Measurements from ENCODE around the gene ACVR1. TPM values are rescaled to one million over a fixed set of nuclear protein-coding genes. Genes with fewer than 3 reads are reported as not detected.

ACVR1 gene
- total and polyA plus RNA-seq, 3 experiments from 2014 or later: 9.5 to 18.3 (median 14.8) TPM

- no peak overlapping the region for H3K4me3 Mint-ChIP-seq
Observed at GRCh38 chr2:157808421-157808820, 67.7 kb downstream of the ACVR1 start.

GRCh38 chr2:157806426-157807077 is 69.6 kb downstream of the ACVR1 start:
- Mint-ChIP-seq H3K27me3 (no peaks in the 10 kb centered on the region), H3K27ac (no peak overlapping the region), H3K36me3 (peaks cover 15 to 23% (median 22%) of the 10 kb centered on the region in 3 donors), H3K9me3 (no peaks in the 10 kb centered on the region), H3K4me3 (no peak overlapping the region), H3K4me1 (peaks cover 4 to 27% (median 10%) of the 10 kb centered on the region in 3 donors)
- no peak for DNase-seq
- Histone ChIP-seq H3K4me1 (ENCODE audit: insufficient read depth, low read length) (no peaks in the 10 kb centered on the region), H3K4me3 (ENCODE audit: low read length) (no peak overlapping the region), H3K9me3 (ENCODE audit: low read length) (no peaks in the 10 kb centered on the region), H3K27ac (ENCODE audit: low read depth, low read length) (no peak overlapping the region), H3K27me3 (ENCODE audit: insufficient read depth, low read length, poor library complexity, severe bottlenecking) (no peaks in the 10 kb centered on the region), H3K36me3 (ENCODE audit: insufficient read depth, low read length) (no peaks in the 10 kb centered on the region)
- ChIA-PET POLR2A (no interaction called here), CTCF (no interaction called here)

More at GRCh38 chr2:157808421-157808820, 67.7 kb downstream of the ACVR1 start:
- H3K36me3 Mint-ChIP-seq: peaks cover 21 to 32% (median 23%) of the 10 kb centered on the region in 3 donors
- Histone ChIP-seq H3K4me3 (ENCODE audit: low read length) (no peak overlapping the region), H3K27me3 (ENCODE audit: insufficient read depth, low read length, poor library complexity, severe bottlenecking) (no peaks in the 10 kb centered on the region), H3K36me3 (ENCODE audit: insufficient read depth, low read length) (no peaks in the 10 kb centered on the region), H3K4me1 (ENCODE audit: insufficient read depth, low read length) (no peaks in the 10 kb centered on the region), H3K27ac (ENCODE audit: low read depth, low read length) (no peak overlapping the region), H3K9me3 (ENCODE audit: low read length) (no peaks in the 10 kb centered on the region)
- DNase-seq: no peak
- no peaks in the 10 kb centered on the region for H3K27me3 Mint-ChIP-seq
- H3K9me3 Mint-ChIP-seq: no peaks in the 10 kb centered on the region
- POLR2A ChIA-PET: no interaction called here
- CTCF ChIA-PET: no interaction called here
- H3K27ac Mint-ChIP-seq: no peak overlapping the region
- H3K4me1 Mint-ChIP-seq: peaks cover 4 to 30% (median 12%) of the 10 kb centered on the region in 3 donors

- no peak overlapping the region for H3K27ac Mint-ChIP-seq
- DNase-seq: no peak
- H3K9me3 Mint-ChIP-seq: no peaks in the 10 kb centered on the region
- Histone ChIP-seq H3K27ac (ENCODE audit: low read depth, low read length) (no peak overlapping the region), H3K4me1 (ENCODE audit: insufficient read depth, low read length) (no peaks in the 10 kb centered on the region), H3K27me3 (ENCODE audit: insufficient read depth, low read length, poor library complexity, severe bottlenecking) (no peaks in the 10 kb centered on the region), H3K9me3 (ENCODE audit: low read length) (no peaks in the 10 kb centered on the region), H3K36me3 (ENCODE audit: insufficient read depth, low read length) (no peaks in the 10 kb centered on the region), H3K4me3 (ENCODE audit: low read length) (no peak overlapping the region)
- H3K36me3 Mint-ChIP-seq: peaks cover 16 to 23% (median 17%) of the 10 kb centered on the region in 3 donors
- no peaks in the 10 kb centered on the region for H3K27me3 Mint-ChIP-seq
- CTCF ChIA-PET: no interaction called here
- H3K4me1 Mint-ChIP-seq: peaks cover 2 to 20% (median 2%) of the 10 kb centered on the region in 3 donors
- POLR2A ChIA-PET: no interaction called here
- H3K4me3 Mint-ChIP-seq: no peak overlapping the region
Observed at GRCh38 chr2:157805519-157805918, 70.6 kb downstream of the ACVR1 start.

GRCh38 chr2:157804355-157804754 is 71.8 kb downstream of the ACVR1 start:
- Mint-ChIP-seq H3K36me3 (peaks cover 17 to 22% (median 19%) of the 10 kb centered on the region in 3 donors), H3K27me3 (no peaks in the 10 kb centered on the region), H3K4me1 (peaks cover 0 to 15% (median 2%) of the 10 kb centered on the region in 3 donors), H3K4me3 (no peak overlapping the region), H3K27ac (no peak overlapping the region), H3K9me3 (no peaks in the 10 kb centered on the region)
- POLR2A ChIA-PET: no interaction called here
- Histone ChIP-seq H3K4me3 (ENCODE audit: low read length) (no peak overlapping the region), H3K4me1 (ENCODE audit: insufficient read depth, low read length) (no peaks in the 10 kb centered on the region), H3K36me3 (ENCODE audit: insufficient read depth, low read length) (no peaks in the 10 kb centered on the region), H3K27ac (ENCODE audit: low read depth, low read length) (no peak overlapping the region), H3K9me3 (ENCODE audit: low read length) (no peaks in the 10 kb centered on the region), H3K27me3 (ENCODE audit: insufficient read depth, low read length, poor library complexity, severe bottlenecking) (no peaks in the 10 kb centered on the region)
- CTCF ChIA-PET: interaction anchor here (1.2 kb wide), 1 partner anchor 27 kb away, joined by 3 read pairs; no protein-coding TSS in a partner anchor
- no peak for DNase-seq

- Histone ChIP-seq H3K9me3 (ENCODE audit: low read length) (no peaks in the 10 kb centered on the region), H3K36me3 (ENCODE audit: insufficient read depth, low read length) (no peaks in the 10 kb centered on the region), H3K4me1 (ENCODE audit: insufficient read depth, low read length) (no peaks in the 10 kb centered on the region), H3K4me3 (ENCODE audit: low read length) (no peak overlapping the region), H3K27me3 (ENCODE audit: insufficient read depth, low read length, poor library complexity, severe bottlenecking) (no peaks in the 10 kb centered on the region), H3K27ac (ENCODE audit: low read depth, low read length) (no peak overlapping the region)
- ChIA-PET POLR2A (no interaction called here), CTCF (interaction anchor here (1.2 kb wide), 1 partner anchor 26 kb away, joined by 3 read pairs; no protein-coding TSS in a partner anchor)
- Mint-ChIP-seq H3K27ac (no peak overlapping the region), H3K4me3 (no peak overlapping the region), H3K9me3 (no peaks in the 10 kb centered on the region), H3K4me1 (peaks cover 0 to 11% (median 2%) of the 10 kb centered on the region in 3 donors), H3K36me3 (peaks cover 17 to 21% (median 18%) of the 10 kb centered on the region in 3 donors), H3K27me3 (no peaks in the 10 kb centered on the region)
- DNase-seq: no peak
Observed at GRCh38 chr2:157803952-157804351, 72.2 kb downstream of the ACVR1 start.

GRCh38 chr2:157803476-157803875 is 72.7 kb downstream of the ACVR1 start:
- CTCF ChIA-PET: no interaction called here

GRCh38 chr2:157800838-157801495 is 75.2 kb downstream of the ACVR1 start:
- no peak for DNase-seq
- Mint-ChIP-seq H3K36me3 (peaks cover 7 to 33% (median 14%) of the 10 kb centered on the region in 3 donors), H3K27ac (peak overlapping the region in 1 of 8 donors; percentile 79), H3K4me1 (no peaks in the 10 kb centered on the region), H3K27me3 (no peaks in the 10 kb centered on the region), H3K9me3 (no peaks in the 10 kb centered on the region), H3K4me3 (no peak overlapping the region)
- Histone ChIP-seq H3K36me3 (ENCODE audit: insufficient read depth, low read length) (no peaks in the 10 kb centered on the region), H3K27me3 (ENCODE audit: insufficient read depth, low read length, poor library complexity, severe bottlenecking) (no peaks in the 10 kb centered on the region), H3K9me3 (ENCODE audit: low read length) (no peaks in the 10 kb centered on the region), H3K4me1 (ENCODE audit: insufficient read depth, low read length) (no peaks in the 10 kb centered on the region), H3K27ac (ENCODE audit: low read depth, low read length) (no peak overlapping the region), H3K4me3 (ENCODE audit: low read length) (no peak overlapping the region)
- ChIA-PET POLR2A (no interaction called here), CTCF (no interaction called here)

More at GRCh38 chr2:157803476-157803875, 72.7 kb downstream of the ACVR1 start:
- H3K27ac Mint-ChIP-seq: no peak overlapping the region
- H3K27me3 ChIP-seq (ENCODE audit: insufficient read depth, low read length, poor library complexity, severe bottlenecking): no peaks in the 10 kb centered on the region
- no peak for DNase-seq
- POLR2A ChIA-PET: no interaction called here
- no peaks in the 10 kb centered on the region for H3K36me3 ChIP-seq (ENCODE audit: insufficient read depth, low read length)
- H3K4me1 Mint-ChIP-seq: peaks cover 0 to 10% (median 2%) of the 10 kb centered on the region in 3 donors
- no peak overlapping the region for H3K27ac ChIP-seq (ENCODE audit: low read depth, low read length)
- H3K4me3 ChIP-seq (ENCODE audit: low read length): no peak overlapping the region
- H3K27me3 Mint-ChIP-seq: no peaks in the 10 kb centered on the region
- peaks cover 17 to 21% (median 18%) of the 10 kb centered on the region in 3 donors for H3K36me3 Mint-ChIP-seq
- no peaks in the 10 kb centered on the region for H3K9me3 ChIP-seq (ENCODE audit: low read length)
- no peak overlapping the region for H3K4me3 Mint-ChIP-seq
- no peaks in the 10 kb centered on the region for H3K9me3 Mint-ChIP-seq
- H3K4me1 ChIP-seq (ENCODE audit: insufficient read depth, low read length): no peaks in the 10 kb centered on the region

- POLR2A ChIA-PET: no interaction called here
- no peak overlapping the region for H3K4me3 ChIP-seq (ENCODE audit: low read length)
Observed at GRCh38 chr2:157793053-157793612, 83.0 kb downstream of the ACVR1 start.

More at GRCh38 chr2:157793053-157793612, 83.0 kb downstream of the ACVR1 start:
- no peaks in the 10 kb centered on the region for H3K9me3 ChIP-seq (ENCODE audit: low read length)
- no peaks in the 10 kb centered on the region for H3K27me3 ChIP-seq (ENCODE audit: insufficient read depth, low read length, poor library complexity, severe bottlenecking)
- no peaks in the 10 kb centered on the region for H3K4me1 ChIP-seq (ENCODE audit: insufficient read depth, low read length)
- CTCF ChIA-PET: interaction anchor here (0.9 kb wide), 1 partner anchor 83 kb away, joined by 3 read pairs; the partner anchor contains the start of gene ACVR1
- H3K27ac ChIP-seq (ENCODE audit: low read depth, low read length): no peak overlapping the region
- Mint-ChIP-seq H3K36me3 (peaks cover 5 to 39% (median 23%) of the 10 kb centered on the region in 3 donors), H3K9me3 (no peaks in the 10 kb centered on the region), H3K4me3 (no peak overlapping the region), H3K27me3 (no peaks in the 10 kb centered on the region), H3K27ac (no peak overlapping the region), H3K4me1 (peaks cover 6 to 11% (median 6%) of the 10 kb centered on the region in 3 donors)
- H3K36me3 ChIP-seq (ENCODE audit: insufficient read depth, low read length): no peaks in the 10 kb centered on the region
- no peak for DNase-seq
